ENCODE data around the gene DPYSL4.

DPYSL4 gene

DNA sequence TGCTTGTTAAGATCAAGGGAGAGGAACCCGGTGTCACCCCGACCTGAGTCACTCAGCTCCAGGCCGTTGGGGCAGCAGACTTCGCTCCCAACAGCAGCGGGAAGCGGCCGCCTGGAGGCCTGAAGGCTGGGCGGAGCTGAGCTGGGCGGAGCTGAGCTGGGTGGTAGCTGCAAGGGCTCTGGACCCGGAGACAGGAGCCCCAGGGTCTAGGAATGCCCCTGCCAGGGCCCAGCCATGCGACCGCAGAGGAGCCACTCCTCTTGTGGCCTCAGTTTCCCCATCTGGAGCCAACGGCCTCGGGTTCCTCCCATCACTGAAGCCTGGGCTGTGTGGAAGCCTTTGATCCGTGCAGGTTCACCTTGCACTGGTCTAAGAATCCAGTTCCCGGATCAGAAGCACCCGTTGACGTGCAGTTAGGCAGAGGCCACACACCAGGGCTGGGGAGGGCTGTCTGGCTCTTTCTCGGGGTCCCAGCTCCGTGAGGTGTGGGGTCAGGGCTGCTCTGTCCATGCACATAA is 21.9 kb upstream of the DPYSL4 start:
- DNase-seq = no peak

DNA sequence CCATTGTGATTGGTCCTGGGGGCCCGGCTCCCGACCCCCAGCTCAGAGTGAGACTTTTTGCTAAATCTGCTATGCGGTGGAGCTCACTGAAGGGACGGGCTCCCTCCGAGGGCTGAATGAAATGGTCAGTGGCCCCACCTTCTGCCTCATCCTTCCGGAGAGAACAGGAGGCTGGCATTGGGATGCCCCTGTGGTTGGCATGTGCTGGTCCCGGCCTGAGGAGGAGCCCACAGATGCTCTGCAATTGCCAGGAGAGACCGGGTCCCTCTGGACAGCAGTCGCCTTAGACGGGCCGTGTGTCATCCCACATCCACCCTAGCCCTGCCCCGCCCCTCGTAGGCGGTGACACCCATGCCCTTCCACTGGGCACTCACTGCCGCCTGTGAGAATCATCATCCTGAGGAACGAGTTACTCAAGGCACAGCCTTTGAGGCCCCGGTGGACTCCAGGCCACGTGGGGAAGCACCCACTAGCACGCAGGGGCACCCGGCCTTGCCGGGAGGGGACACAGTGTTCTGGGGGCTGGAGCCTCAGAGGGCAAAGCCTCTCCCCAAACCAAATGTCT is 21.2 kb upstream of the DPYSL4 start:
- no peak for DNase-seq

DNA sequence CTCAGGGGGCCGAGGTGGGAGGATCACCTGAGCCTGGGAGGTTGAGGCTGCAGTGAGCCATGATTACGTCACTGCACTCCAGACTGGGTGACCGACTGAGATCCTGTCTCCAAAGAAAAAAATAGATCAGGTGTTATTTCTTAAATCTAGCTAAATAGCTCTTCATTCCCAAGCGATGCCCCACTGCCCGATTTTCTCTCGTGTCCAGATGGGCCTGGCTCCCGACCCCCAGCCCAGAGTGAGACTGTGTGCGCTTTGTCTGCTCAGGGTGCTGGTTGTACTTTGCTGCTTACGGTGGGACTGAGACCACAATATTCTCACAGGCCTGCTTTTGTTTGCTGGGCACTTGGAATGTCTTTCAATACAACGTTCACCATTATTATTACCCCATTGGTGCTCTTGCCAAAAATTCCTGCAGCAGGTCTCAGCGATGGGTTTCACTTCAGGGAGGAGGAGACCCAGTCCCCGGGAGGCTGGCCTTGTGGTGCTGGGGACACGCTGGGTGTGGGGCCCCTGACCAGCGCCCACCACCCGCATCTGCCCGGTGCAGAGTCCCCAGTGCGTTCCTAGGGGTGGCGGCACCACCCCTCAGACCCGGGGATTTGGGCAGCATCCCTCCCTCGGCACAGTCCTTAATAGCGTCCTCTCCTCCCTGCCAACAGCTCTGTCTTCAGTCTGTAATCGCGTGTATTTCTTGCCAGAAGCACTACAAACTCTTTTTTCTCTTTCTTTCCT is 20.4 kb upstream of the DPYSL4 start:
- DNase-seq = no peak

DNA sequence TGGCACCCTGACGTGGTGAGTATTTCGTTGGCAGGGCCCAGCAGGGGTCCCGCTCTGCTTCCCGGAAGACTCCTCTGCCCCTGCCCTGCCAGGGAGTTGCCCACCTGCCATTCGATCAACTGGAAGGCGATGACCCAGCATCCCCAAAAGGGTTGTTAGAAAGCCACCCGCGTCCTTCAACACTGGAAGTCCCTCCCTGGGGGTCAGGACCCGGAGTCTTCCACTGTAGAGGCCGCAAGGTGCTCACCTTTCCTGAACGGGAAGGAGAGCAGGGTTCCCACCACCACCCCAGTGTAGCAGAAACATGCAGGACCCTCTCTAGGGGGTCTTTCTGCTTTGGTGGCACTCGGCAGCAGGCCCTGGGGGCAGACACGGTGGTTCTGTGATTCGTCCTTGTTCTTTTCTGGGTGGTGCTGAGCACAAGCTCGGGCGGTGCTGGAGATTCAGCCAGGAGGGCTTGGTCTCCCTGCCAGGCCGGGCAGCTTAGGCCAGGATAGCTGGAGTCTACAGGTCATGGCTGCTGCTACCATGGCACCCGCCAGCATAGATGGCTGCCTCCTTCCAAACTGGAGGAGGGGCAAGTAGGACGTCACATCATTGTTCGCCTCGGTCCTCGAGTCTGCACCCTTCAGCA is 19.6 kb upstream of the DPYSL4 start:
- no peak for DNase-seq

DNA sequence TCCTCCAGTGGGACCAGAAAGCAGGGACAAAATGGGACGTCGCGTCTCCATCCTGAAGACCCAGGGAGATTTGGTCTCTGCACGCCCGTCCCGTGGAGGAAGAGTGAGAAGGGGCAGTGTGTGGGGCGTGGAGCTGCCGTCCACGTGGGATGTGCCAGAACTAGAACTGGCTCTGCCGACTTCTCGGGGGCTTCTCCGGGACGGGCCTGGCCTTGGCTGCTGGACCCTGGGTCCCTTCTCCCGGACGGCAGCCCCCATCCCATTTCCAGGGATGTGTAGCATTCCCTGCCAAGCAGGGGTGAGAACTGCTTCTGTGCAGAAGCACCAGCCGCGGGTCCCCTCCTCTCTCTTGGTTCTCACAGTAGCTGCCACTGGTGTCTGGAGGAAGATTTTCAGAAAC is 18.8 kb upstream of the DPYSL4 start:
- DNase-seq = no peak

DNA sequence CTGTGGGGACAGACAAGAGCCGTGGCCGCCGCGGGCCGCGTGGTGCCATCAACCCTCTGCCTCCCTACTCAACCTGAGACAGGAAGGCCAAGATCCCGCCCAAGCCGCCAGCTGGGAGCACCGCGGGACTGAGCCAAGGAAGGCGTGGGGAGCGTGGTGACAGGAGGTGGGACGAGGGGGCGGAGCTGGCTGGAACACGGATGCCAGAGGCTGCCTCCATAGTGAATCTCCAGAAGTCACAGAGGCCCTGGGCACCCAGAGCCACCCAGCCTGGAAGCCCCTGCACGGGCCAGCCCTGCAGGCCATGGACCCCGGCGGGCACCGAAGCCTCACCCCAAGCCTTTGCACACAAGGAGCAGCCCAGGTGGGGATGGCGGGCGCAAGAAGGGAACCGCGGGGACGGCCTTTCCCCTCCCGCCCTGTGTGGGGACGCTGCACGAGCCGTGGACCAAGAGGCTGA is 18.1 kb upstream of the DPYSL4 start:
- no peak for DNase-seq

DNA sequence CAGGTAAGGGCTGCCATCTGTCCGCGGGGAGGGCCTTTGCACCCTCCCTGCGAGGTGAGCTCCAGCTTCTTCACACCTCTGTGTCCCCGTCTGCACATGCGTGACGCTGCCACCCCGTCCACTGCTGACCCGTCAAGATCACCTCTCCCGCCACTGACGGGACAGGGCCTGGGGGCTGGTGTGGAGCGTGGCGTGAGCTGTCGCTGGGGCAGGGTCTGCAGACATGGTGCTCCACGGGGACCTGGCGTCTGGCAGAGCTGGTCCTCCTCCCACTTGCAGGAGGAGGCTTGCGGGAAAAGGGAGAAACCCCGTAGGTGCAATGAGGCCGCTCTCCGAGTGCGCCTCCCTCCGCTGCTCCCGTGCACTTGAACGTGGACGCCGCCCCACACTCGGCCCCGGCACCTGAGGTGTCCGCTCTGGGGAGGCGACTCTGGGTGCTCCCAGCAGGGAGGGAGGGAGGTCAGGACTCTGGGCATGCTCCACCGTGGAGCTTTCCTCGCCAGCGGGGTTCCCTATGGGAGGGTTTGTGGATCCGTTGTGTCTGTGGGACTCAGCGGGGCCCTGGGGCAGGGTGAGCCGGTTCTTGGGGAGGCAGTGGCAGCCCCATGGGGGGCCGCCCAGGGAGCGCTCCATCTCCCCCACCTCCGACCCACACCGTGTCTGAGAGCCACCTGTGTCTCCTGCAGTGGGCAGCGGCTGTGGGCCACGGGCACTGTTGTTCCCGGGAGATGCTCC is 17.6 kb upstream of the DPYSL4 start:
- no peak for DNase-seq

DNA sequence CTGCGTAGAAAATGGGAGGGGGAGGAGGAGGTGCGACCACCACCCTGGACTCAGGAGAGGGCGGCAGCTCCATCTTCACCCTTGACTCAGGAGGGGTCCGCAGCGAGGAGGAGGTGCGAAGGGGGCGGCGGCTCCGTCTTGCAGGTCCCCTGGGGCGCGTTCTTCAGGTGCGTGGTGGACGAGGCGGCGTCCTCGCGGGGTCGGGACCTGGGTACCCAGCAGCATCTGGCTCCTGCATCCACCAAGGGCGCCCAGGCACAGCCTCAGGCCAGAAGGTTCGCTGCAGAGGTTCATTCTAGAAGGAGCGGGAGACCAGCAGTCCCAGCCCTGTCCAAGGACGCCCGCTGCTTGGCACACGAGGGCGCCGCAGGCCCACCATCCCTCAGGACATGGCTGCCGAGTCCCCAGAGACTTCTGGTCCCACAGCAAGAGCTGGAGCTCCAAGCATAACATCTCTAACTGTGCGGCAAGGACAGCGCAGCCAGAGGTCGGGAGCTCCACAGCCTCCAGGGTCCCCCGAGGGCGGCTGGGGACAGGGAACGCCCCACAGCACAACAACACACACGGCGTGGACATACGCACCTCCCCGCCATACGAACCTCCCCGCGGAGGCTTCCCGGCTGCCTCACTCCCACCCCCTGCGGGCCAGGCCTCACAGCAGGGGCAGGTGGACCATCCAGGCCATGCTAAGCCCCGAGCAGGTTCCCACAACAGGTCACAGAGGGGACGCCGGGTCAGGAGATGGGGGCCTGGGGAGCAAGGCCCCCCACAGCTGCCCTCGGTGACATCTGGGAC is 16.8 kb upstream of the DPYSL4 start:
- no peak for DNase-seq

DNA sequence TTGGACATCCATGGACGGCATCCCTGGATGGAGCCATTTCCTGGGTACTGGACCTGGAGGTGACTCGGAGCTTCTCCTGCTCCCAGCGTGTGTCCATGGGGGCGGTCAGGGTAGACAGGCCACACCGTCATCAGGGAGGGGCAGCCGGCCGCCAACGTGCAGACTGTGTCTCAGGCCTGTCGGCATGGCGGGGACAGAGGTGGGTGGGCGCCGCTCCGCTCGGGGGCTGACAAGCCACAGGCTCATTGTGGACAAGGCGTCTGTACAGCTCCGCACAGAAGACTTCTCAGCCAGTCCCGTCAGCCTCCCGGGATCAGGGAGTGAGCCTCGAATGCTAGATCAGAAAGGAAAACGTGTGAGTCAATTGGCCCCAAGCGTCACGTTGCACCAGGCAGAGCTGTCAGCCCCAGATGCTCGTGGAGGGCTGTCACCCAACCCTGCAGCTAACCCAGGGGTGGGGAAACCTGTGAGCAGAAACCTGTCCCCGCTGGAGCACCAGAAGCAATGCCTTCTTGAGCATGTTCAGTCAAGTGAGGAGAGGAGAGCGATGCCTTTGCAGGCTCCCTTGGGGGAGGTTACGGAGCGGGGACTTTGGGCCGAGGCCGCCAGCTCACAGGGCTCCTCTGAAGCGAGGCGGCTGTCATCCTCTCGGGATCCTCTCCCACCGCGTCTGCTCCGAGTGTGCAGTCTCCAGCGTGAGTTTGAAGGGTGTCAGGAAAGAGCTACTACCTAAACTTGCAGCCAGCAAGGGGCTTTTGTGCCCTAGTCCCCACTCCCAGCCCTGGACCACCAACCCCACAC is 16.0 kb upstream of the DPYSL4 start:
- no peak for DNase-seq

DNA sequence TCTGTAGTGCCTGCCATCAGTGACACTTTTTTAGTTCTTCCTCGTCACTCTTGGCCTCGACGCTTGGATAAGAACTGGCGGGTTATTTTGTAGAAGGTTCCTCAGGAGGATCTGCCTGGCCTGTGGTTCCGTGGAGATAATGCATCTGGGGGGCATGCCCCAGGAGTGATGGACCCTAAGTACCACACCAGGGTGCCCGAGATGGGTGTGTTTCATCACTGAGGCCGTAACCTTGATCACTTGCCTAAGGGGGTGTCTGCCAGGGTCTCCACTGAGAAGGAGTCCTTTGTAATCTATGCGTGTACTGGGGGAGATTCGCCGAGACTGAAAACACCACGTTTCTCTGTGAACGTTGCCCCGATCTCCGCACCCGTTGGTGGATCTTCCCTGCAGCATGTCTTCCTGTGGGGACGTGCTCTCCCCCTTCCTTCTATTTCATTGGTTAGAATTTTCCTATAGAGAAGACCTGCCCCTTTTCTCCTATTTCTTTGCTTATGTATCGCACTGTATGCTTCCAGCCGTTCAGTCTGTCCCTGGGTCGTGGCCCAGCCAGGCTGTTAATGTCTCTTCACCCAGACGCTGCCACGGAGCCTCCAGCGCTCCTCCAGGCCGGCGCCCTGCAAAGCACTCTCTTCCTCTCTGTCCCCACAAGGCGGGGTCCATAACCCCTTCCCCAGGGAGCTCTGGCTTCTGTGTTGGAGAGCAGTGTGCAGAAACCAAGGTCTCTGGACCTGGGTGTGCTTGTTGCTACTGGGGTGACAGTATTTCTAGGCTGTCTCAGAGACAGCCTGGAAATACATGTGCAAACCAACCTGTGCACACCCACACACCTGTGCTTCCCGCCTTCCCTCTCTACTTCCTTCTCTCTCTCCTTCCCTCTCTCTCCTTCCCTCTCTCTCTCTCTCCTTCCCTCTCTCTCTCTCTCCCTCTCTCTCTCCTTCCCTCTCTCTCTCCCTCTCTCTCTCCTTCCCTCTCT is 14.4 kb upstream of the DPYSL4 start:
- no peak for DNase-seq

DNA sequence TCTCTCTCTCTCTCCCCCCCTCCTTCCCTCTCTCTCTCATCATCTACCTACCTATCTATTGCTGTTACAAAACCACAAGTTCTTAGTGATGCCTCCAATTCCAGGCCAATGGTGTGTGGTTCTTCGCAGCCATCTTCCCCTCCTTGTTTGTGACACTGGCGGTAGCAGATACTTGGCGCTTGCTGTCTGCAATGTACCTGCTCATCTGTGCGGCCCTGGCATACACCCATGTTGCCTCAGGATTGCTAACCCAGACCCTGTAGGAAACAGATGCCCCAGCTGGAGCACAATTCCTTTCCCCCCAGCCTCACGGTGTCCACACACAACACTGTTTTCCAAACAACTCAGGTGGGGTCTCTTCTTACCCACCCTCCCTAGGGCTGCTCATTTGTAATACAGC is 13.6 kb upstream of the DPYSL4 start:
- DNase-seq = no peak

DNA sequence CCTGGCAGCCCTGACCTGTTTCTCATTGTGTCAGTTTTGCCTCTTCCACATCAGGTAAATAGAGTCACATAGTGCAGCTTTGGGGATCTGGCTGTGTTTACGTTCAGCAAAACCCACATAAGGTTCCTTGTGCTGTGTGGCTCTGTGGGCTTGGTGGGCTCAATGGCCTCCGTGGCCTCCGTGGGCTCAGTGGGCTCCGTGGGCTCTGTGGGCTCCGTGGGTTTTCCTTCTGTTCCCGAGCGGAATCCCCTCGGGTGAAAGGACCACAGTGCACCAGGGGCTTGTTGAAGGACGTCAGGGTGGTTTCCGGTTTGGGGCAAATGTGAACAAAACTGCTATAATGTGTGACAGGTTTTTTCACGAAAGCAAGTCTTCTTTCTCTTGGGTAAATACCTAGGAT is 12.5 kb upstream of the DPYSL4 start:
- no peak for DNase-seq

DNA sequence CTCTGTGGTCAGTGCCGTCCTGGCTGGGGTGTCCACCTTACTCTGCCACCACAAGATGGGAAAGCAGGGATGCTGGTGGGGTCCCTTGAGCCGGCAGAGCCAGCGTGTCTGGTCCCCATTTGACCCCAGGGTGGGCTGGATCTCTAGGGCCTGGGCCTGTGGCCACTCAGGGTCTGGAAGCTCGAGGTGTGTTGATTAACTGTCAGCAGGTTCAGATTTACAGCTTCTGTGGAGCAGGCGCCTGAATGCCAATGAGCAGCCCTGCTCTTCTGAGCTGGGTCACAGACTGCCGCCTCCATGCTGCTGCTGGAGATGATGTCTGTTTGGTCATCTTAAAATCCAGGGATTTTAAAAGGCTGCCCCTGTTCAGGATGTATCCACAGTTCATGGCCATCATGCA is 11.3 kb upstream of the DPYSL4 start:
- no peak for DNase-seq

DNA sequence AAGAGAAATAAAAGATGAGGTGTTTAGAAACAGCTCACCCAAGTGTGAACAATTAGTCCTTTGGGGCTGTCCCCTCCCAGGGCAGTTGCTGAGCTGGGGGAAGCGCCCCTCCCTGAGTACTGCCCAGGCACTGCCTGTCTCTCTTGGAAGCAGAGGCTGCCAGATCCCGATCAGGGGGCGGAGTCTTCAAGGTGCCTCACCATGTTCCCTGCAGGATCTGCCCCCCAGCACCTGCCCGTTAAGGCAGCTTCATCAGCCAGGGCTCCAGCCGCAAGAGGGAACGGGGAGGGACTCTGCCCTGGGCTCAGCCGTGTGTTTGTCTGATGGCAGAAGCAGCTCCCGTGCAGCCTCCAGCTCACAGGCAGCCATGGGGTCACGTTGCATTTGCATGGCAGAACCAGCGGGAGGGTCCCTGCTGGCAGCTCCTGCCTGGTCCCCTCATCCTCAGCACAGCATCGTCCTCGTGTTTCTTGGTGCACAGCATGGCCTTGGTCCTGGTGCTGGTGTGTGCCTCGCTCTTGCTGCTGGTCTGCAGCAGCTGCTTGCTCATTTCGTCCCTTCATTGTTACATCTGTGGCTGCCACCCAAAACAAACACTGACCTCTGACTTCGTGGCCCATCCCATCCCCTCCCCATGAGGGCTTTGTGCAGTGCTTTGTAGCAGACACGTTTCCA is 10.7 kb upstream of the DPYSL4 start:
- DNase-seq = no peak

DNA sequence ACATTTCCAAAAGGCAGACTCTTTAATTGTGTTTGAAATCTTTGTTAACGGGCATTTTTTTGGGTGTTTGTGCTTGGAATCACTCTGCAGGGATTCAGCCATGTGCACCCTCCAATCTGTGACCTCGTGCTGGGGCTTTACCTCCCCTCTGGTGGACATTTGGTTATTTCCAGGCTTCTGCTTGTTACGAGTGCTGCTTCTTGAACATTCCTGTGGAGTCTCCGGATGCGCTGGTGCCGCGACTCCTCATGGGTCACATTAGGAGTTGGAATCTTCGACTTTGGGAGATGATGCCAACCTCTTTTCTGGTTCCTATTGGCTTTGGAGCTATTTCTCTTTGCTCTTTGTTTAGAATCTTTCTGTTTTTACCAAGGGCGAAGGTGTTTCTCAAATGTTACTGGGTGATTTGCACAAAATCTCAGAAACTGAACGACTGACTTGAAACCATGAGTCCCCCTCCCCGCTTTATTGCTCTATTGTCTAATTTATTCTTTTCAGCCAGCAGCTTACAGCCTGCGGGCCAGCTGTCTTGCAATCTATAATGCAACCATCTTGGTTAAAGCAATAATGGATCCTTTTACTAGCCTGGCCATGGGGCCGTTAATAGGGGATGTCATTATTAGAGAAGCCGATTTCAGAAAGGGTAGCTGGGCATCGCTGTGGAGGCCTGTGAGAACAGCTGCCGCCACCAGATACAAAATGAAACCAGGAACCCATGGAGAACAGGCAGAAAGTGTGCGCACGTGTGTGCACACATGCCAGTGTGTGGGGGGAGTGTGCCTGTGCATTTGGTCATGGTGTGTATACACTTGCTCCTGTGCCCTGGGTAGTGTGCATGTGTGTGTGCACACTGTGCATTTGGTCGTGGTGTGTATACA is 9.9 kb upstream of the DPYSL4 start:
- DNase-seq = no peak

DNA sequence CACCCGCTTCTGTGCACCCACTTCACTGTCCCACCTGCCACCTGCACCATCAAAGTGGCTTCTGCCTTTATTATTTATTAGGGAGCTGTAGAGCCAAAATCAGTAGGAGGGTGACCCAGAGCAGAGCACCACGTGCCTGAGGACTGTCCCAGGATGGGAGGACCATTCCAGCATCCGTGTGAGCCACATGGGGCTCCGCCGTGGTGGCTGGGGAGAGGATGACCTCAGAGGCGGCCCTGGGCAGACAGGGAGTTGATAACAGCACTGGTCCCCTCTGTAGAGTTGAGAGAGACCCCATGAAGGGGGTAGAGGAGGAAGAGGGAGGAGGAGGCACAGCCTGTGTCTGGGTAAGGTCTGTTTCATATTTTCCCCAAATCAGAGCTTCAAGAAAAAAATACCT is 8.7 kb upstream of the DPYSL4 start:
- no peak for DNase-seq

DNA sequence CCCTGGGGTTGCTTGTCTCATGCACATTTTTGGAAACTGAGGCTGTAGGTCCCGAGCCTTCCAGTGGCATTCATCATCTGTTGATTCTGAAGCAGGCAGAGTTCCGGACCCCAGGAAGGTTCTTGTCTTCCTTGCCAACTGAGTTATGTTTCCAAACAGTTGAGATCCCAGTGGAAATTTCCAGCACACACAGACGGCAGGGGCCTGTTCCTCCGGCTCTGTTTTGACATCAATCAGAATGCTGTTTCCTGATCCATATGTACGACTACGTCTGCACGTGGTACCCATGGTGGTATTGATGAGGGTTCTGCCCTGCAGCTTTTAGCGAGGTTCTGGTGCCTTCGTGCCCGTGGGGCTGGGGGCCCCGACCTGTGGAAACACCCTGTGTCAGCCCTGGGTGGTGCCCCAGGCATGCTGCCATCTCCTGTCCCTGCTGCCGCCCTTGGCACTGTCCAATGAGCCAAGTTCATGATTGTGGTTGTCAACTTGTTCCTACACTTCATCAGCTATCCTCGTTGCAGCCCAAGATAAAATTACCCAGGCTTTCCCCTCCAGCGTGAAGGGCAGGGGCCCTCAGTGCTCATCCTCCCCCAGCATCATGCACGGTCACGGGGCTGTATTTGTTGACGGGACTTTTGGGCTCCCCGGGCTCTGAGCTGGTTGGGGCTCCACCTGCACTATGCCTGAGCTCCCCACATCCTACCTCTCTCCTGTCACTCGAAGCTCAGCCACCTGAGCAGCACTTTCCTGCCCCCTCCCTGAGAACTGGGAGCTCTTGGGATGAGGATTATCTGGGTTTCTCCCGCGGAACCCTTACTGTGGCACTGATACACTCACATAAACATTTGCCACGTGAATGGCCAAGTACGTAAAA is 7.8 kb upstream of the DPYSL4 start:
- DNase-seq = no peak

Data from activated CD4-positive, alpha-beta T cell treated with anti-CD3 and anti-CD28 coated beads, Interleukin-2, Interleukin-6, amounts not matched to agents 100 ng/mL and 50 ng/mL, durations not matched to agents 16 hours and 8 hours (primary cell).